Measurements from ENCODE around the gene OSBPL8.

DNA sequence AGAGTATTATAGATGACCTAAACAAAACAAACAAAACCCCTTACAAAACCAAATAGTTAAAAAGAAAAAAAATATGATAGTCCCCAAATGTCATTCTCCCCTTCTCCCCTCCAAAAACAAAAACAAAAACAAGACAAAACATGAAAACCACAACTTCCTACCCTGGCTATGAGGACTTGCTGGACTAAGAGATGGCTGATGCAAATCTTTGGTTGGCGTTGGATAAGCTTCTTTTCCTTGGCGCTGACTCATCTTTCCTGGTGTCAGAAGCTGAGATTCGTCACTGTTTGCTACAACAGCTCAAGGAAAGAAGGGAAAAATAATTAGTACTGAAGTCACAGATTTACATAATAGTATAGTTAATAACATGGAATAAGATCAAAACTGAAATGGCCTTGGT, 108.9 kb downstream of the OSBPL8 start:
- no peak for TF ChIP-seq CREB5 (CRISPR knock-in tag; IDR thresholded peaks at IDR 0.05; ENCODE audit: low read depth)
- TF ChIP-seq, protein P1, sequence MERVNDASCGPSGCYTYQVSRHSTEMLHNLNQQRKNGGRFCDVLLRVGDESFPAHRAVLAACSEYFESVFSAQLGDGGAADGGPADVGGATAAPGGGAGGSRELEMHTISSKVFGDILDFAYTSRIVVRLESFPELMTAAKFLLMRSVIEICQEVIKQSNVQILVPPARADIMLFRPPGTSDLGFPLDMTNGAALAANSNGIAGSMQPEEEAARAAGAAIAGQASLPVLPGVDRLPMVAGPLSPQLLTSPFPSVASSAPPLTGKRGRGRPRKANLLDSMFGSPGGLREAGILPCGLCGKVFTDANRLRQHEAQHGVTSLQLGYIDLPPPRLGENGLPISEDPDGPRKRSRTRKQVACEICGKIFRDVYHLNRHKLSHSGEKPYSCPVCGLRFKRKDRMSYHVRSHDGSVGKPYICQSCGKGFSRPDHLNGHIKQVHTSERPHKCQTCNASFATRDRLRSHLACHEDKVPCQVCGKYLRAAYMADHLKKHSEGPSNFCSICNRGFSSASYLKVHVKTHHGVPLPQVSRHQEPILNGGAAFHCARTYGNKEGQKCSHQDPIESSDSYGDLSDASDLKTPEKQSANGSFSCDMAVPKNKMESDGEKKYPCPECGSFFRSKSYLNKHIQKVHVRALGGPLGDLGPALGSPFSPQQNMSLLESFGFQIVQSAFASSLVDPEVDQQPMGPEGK (CRISPR knock-in tag; IDR thresholded peaks at IDR 0.05; ENCODE audit: borderline replicate concordance): no peak
- no peak for TF ChIP-seq RARB (CRISPR knock-in tag; IDR thresholded peaks at IDR 0.05)
- TF ChIP-seq ZFP3 (CRISPR knock-in tag; IDR thresholded peaks at IDR 0.05): no peak
- TF ChIP-seq ZC3H10 (CRISPR knock-in tag; IDR thresholded peaks at IDR 0.05): no peak
- no peak for TF ChIP-seq PPARA (CRISPR knock-in tag; IDR thresholded peaks at IDR 0.05; ENCODE audit: borderline replicate concordance)
- no peak for TF ChIP-seq GLIS3 (CRISPR knock-in tag; IDR thresholded peaks at IDR 0.05)
- no peak for TF ChIP-seq OSR1 (CRISPR knock-in tag; IDR thresholded peaks at IDR 0.05)
- TF ChIP-seq, protein P2, sequence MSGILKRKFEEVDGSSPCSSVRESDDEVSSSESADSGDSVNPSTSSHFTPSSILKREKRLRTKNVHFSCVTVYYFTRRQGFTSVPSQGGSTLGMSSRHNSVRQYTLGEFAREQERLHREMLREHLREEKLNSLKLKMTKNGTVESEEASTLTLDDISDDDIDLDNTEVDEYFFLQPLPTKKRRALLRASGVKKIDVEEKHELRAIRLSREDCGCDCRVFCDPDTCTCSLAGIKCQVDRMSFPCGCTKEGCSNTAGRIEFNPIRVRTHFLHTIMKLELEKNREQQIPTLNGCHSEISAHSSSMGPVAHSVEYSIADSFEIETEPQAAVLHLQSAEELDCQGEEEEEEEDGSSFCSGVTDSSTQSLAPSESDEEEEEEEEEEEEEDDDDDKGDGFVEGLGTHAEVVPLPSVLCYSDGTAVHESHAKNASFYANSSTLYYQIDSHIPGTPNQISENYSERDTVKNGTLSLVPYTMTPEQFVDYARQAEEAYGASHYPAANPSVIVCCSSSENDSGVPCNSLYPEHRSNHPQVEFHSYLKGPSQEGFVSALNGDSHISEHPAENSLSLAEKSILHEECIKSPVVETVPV (CRISPR knock-in tag; IDR thresholded peaks at IDR 0.05): no peak
- no peak for TF ChIP-seq TSHZ2 (CRISPR knock-in tag; IDR thresholded peaks at IDR 0.05)
- TF ChIP-seq ZNF565 (CRISPR knock-in tag; conservative IDR thresholded peaks at IDR 0.05; ENCODE audit: low read depth): no peak
- no peak; the same call in 1 of the 2 replicates for TF ChIP-seq TOX (CRISPR knock-in tag; IDR thresholded peaks at IDR 0.05; ENCODE audit: borderline replicate concordance)
